Astrocyte of the cerebellum (primary cell): ENCODE measurements around the gene DUSP7.

ENCODE experiments used
- DNase-seq: peaks from one replicate; pipeline ENCODE4 v3.0.0-alpha.2; 2011; ENCODE audit warnings: low read depth
- H3K4me3 ChIP-seq: 2 replicates; pipeline ENCODE4 v1.5.1; 2011; ENCODE audit warnings: mild to moderate bottlenecking, low read depth, low read length, moderate library complexity
- in situ Hi-C: cut with HindIII; loops from 2 replicates; pipeline ENCODE4 v1.10.0; 2017; ENCODE audit warnings: low sequenced_read_pairs
- TF ChIP-seq, protein P1 (sequence below): IDR thresholded peaks from 2 replicates; pipeline ENCODE4 v1.5.1; 2012; ENCODE audit warnings: low read length, low read depth, moderate library complexity, mild to moderate bottlenecking; ENCODE audit errors: missing control alignments

Gene DUSP7

GRCh38 chr3:52024765-52025452 lies 31.5 kb downstream of the DUSP7 start:
- no peak for DNase-seq
- in situ Hi-C loops, result no loop called here
- no peak overlapping the region for H3K4me3 ChIP-seq
- TF ChIP-seq, protein P1, sequence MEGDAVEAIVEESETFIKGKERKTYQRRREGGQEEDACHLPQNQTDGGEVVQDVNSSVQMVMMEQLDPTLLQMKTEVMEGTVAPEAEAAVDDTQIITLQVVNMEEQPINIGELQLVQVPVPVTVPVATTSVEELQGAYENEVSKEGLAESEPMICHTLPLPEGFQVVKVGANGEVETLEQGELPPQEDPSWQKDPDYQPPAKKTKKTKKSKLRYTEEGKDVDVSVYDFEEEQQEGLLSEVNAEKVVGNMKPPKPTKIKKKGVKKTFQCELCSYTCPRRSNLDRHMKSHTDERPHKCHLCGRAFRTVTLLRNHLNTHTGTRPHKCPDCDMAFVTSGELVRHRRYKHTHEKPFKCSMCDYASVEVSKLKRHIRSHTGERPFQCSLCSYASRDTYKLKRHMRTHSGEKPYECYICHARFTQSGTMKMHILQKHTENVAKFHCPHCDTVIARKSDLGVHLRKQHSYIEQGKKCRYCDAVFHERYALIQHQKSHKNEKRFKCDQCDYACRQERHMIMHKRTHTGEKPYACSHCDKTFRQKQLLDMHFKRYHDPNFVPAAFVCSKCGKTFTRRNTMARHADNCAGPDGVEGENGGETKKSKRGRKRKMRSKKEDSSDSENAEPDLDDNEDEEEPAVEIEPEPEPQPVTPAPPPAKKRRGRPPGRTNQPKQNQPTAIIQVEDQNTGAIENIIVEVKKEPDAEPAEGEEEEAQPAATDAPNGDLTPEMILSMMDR, result no peak

DNA sequence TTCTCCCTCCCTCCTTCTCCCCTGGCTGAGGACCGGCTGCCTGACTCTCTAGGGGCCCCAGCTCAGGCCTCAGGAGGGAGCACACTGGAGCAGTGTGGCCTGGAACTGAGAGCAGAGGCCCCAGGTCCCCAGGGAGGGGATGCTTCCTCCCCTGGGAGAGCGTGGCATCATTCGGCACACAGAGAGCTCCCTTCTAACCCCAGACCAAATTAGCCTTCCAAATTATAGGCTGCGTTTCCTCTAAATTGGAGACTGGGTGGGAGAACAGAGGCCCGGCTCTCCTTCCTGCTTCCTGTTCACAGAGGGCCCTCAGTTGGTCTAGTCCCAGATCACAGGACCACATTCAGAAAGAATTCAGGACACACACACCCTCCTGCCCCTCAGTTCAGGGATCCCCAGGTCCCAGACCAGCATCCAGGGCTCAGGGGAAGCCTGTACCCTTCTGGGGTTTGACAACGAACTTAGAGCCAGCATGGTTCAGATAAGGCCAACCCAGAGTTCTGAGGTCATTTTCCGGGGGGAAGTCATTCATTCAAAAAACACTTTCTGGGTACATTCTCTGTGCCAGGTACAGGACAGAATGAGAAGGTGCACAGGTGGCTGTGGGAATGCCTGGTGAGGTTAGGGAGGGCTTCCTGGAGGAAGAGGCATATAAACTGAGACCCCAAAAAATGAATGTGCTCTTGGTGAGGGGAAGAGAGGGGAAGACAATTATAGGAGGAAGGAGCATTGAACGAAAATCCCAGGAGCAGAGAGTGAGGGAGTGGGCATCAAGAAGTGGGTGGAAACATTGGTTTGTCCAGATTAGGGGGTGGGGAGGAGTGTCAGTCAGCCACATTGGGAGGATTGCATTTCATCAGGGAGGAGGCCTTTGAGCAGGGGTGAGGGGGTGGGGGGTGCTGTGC lies 32.3 kb downstream of the DUSP7 start:
- DNase-seq, result no peak
- TF ChIP-seq, protein P1, result no peak
- no peak overlapping the region for H3K4me3 ChIP-seq
- in situ Hi-C loops, result no loop called here

DNA sequence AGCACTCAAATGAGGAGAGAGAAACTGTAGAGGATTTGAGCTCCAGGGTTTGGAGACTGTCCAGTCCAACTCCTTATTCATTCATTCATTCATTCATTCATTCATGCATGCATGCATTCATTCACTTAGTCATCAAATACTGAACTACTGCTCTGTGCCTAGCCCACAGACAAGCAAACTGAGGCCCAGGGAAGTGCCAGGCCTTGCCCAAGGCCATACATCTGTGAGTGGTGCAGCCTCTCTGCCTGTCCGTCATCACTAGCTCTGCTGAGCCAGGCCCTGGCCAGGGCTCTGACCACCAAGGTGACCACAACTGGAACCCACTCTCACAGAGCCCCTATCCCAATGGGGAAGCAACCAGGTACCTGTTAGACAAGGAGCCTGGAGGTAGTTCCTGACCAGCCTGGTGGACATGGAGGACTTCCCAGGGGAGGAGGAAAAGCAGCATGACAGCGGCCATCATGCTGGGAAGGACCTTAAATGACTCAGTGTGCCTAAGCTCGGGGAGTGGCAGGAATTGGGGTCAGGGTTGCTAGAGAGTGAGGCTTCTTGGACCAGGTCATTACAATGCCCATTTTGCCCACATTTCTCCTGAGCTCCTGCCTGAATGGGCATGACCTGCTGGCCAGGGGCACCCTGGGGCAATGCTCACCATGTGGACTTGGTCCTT lies 33.1 kb downstream of the DUSP7 start:
- no peak for DNase-seq
- TF ChIP-seq, protein P1, result no peak
- H3K4me3 ChIP-seq, result no peak overlapping the region
- in situ Hi-C loops, result no loop called here

DNA sequence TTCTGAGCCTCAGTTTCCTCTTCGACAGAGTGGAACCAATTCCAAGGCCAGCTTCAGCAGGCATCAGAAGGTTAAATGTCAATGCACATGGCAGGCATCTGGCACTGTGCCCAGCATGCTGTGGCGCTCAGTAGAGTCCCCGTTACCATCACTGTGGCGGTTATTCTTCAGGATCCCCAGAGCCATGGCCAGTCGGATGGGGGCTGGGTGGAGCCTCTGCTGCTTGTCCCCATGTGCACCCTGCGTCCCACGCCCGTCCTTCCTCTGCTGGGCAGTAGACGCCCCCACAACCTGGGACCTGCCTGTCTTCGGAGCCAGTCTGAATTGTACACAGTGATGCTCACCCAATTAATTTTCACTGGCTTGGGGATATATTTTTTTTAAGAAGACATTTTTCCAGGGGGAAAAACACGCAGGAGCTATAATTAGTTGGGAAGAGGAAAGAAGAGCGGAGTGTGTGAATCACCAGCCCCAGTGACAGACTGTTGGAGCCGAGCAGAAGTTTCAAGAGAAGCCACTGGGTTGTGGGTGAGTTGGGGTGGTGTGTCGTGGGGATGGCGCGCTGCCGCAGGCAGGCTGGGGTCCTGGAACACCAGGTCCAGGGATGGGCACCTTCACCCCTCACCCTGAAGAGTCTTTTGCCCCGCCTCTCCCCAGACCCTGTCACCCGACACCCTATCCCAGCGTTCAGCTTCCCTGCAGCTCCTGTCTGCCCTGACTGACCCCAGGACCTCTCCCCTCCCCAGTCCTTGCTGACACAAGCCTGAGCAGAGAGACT lies 33.9 kb downstream of the DUSP7 start:
- no peak overlapping the region for H3K4me3 ChIP-seq
- no peak for DNase-seq
- TF ChIP-seq, protein P1, result no peak
- in situ Hi-C loops, result no loop called here

DNA sequence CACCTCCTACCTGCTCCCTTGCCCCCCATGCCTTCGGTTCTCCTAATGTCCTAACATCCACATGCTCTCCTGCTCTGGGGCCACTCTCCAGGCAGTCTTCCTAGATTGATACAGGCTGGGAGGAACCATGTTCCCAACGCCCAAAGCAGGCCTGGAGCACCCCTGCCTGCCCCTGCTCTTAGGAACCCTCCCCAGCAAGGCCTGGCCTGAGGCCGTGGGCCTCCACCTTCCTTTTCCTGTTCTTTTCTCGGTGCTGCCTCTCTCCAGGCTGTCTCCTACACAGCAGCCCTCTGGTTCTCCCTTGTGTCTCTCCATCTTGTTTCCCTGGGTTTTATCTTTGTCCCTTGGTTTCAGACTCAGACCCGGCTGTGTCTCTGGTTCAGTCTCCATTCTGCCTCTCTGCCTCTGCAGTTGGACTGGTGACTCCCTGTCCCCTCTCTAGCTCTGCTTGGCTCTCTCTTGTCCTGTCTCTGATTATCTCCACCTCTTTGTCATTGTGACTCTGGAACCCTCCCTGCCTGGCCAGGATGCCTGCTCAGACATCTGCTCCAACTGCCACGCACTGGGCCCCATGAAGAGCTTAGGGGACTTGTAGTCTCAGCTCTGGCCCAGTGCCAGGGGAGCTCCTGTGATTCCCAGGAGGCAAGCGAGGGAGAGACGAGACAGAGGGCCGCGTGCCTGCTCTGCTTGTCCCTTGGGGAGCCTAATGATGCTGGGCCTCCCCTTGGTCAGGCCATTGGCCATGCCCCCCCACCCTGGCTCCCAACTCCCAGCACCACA lies 34.7 kb downstream of the DUSP7 start:
- in situ Hi-C loops, result no loop called here
- no peak for DNase-seq
- no peak overlapping the region for H3K4me3 ChIP-seq
- TF ChIP-seq, protein P1, result no peak
